DMS114 treated with DMSO at 0.1 percent for 48 hours (cell line): ENCODE measurements around the gene TRDN.
"Not testable (repeated sequence)": the region's sequence is repeated elsewhere in the genome, so short reads cannot be mapped to it uniquely, and the experiment has no call there.

ENCODE experiments used
- DNase-seq: peaks from one replicate; lab custom pipeline; 2025; ENCODE audit not compliant: unreplicated experiment; lab: John Stamatoyannopoulos, UW

The TRDN gene

GRCh38 chr6:123564361-123564760 is 72.4 kb downstream of the TRDN start:
- DNase-seq: no peak

GRCh38 chr6:123562677-123563076 is 74.1 kb downstream of the TRDN start:
- DNase-seq: no peak

GRCh38 chr6:123562264-123562663 is 74.5 kb downstream of the TRDN start:
- DNase-seq: no peak

GRCh38 chr6:123559816-123560215 is 76.9 kb downstream of the TRDN start:
- not testable (repeated sequence) for DNase-seq

GRCh38 chr6:123557474-123557873 is 79.3 kb downstream of the TRDN start:
- DNase-seq: not testable (repeated sequence)

- no peak for DNase-seq
These were observed 84.6 kb downstream of the TRDN start for GRCh38 chr6:123551939-123552707.

- DNase-seq: no peak
These were observed 86.6 kb downstream of the TRDN start for GRCh38 chr6:123550052-123550617.

GRCh38 chr6:123549476-123549875 is 87.3 kb downstream of the TRDN start:
- no peak for DNase-seq

GRCh38 chr6:123547216-123547978 is 89.4 kb downstream of the TRDN start:
- DNase-seq: no peak

GRCh38 chr6:123546537-123546936 is 90.2 kb downstream of the TRDN start:
- DNase-seq: no peak

- DNase-seq: no peak
These were observed 95.3 kb downstream of the TRDN start for GRCh38 chr6:123541462-123541861.

GRCh38 chr6:123533862-123534648 is 102.7 kb downstream of the TRDN start:
- DNase-seq: no peak

- no peak for DNase-seq
These were observed 106.9 kb downstream of the TRDN start for GRCh38 chr6:123529843-123530242.

- DNase-seq: no peak
These were observed 107.7 kb downstream of the TRDN start for GRCh38 chr6:123529058-123529457.

GRCh38 chr6:123527406-123527805 is 109.3 kb downstream of the TRDN start:
- DNase-seq: no peak

- DNase-seq: no peak
These were observed 110.6 kb downstream of the TRDN start for GRCh38 chr6:123526128-123526527.

- DNase-seq: no peak
These were observed 112.0 kb downstream of the TRDN start for GRCh38 chr6:123524781-123525180.

GRCh38 chr6:123520217-123520616 is 116.5 kb downstream of the TRDN start:
- no peak for DNase-seq

GRCh38 chr6:123519189-123519505 is 117.6 kb downstream of the TRDN start:
- no peak for DNase-seq

GRCh38 chr6:123518441-123519188 is 118.1 kb downstream of the TRDN start:
- no peak for DNase-seq

- no peak for DNase-seq
These were observed 121.0 kb downstream of the TRDN start for GRCh38 chr6:123515715-123516114.
